Gastroesophageal sphincter (tissue), 4 donors: ENCODE data around the gene TIMM13. TPM values are rescaled to one million over a fixed set of nuclear protein-coding genes. Genes with fewer than 3 reads are reported as not detected.
A peak's percentile ranks its signal among the peaks of the same experiment; 100 is the strongest.

Experiments
- ATAC-seq: fragments of 150-250 bp; one replicate; pipeline ENCODE4 v1.9.1; 2016; ENCODE audit warnings: mild to moderate bottlenecking, moderate library complexity
- H3K27ac ChIP-seq, 4 donors: fragments of 200-600 bp; sonication (generic) in 3 of 4; 1 replicate in 3 of 4; 2 replicates in 1 of 4; pipeline ENCODE4 v1.5.1; 2016 to 2019
- H3K27me3 ChIP-seq: fragments of 200-600 bp; sonication (generic); one replicate; pipeline ENCODE4 v1.5.1; 2019
- H3K36me3 ChIP-seq, 2 donors: fragments of 200-600 bp; sonication (generic); one replicate each; pipeline ENCODE4 v1.5.1; 2019; ENCODE audit warnings: control low read depth in 1 of 2
- H3K4me1 ChIP-seq, 3 donors: fragments of 200-600 bp; sonication (generic); 1 replicate in 2 of 3; 2 replicates in 1 of 3; pipeline ENCODE4 v1.5.1; 2016 to 2019; ENCODE audit warnings: control low read depth in 2 of 3
- H3K4me3 ChIP-seq, 2 donors: fragments of 200-600 bp; sonication (generic); one replicate each; pipeline ENCODE4 v1.5.1; 2019; ENCODE audit warnings: mild to moderate bottlenecking in 1 of 2, moderate library complexity in 1 of 2
- H3K9me3 ChIP-seq, 3 donors: fragments of 200-600 bp; sonication (generic); one replicate each; pipeline ENCODE4 v1.5.1; 2017 to 2019; ENCODE audit warnings: control low read depth in 2 of 3
- EP300 ChIP-seq: sonication (generic); formaldehyde crosslinking; IDR thresholded peaks from one replicate; pipeline ENCODE4 v1.6.1; 2017; ENCODE audit warnings: antibody characterized with exemption, mild to moderate bottlenecking
- POLR2A ChIP-seq, 2 donors: fragments of 450-650 bp; IDR thresholded peaks; one replicate each; pipeline ENCODE4 v1.6.1; 2017; ENCODE audit warnings: antibody characterized with exemption in 2 of 2, mild to moderate bottlenecking in 2 of 2, moderate library complexity in 1 of 2
- POLR2AphosphoS5 ChIP-seq: sonication (generic); formaldehyde crosslinking; IDR thresholded peaks from one replicate; pipeline ENCODE4 v1.6.1; 2017; ENCODE audit warnings: antibody characterized with exemption
- WGBS, 2 donors: methylation state at CpG; one replicate each; pipeline ENCODE4 v1.1.5; 2018; ENCODE audit warnings: low coverage in 1 of 2; 5-methylcytosine and 5-hydroxymethylcytosine counted together
- total RNA-seq, 4 donors: library from RNA; depleted of rRNA; stranded (reverse); fragments of >200 nt; gene quantifications; one replicate each; pipeline ENCODE4 v1.1.0, GENCODE V29; 2016
- TF ChIP-seq, protein P1 (sequence below), 4 experiments: fragments of 200-600 bp in 2 of 4; fragments of 450-650 bp in 2 of 4; sonication (generic) in 1 of 4; IDR thresholded peaks; one replicate each; pipeline ENCODE4 v1.5.1; 2017 to 2019; ENCODE audit warnings: antibody characterized with exemption in 4 of 4, mild to moderate bottlenecking in 2 of 4, moderate library complexity in 2 of 4

TIMM13 gene
- total RNA-seq, 4 donors from 2014 or later, result 22.9 to 32.2 (median 27.3) TPM

DNA sequence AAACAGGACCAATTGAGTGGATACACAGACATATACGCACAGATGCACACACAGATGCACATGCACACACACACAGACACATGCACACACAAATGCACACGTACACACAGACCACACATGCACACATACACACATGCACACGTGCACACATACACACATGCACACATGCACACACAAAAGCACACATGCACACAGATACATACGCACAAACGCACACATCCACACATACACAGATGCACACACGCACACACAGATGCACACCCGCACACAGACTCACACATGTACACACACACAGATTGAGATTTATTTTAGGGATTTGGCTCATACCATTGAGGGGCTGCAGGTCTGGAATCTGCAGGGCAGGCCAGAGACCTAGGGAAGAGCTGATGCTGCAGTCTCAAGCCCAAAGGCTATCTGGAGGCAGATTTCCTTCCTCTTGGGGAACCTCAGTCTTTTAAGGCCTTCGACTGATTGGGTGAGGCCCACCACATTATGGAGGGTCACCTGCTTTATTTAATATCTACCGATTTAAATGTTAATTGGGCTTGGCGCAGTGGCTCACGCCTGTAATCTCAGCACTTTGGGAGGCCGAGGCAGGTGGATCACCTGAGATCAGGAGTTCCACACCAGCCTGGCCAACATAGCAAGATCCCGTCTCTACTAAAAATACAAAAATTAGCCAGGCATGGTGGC is 44.7 kb downstream of the TIMM13 start:
- ATAC-seq, result no peak
- TF ChIP-seq POLR2AphosphoS5 (no peak), EP300 (no peak), POLR2A (IDR thresholded peaks at IDR 0.05) (no peak)
- TF ChIP-seq, protein P1, sequence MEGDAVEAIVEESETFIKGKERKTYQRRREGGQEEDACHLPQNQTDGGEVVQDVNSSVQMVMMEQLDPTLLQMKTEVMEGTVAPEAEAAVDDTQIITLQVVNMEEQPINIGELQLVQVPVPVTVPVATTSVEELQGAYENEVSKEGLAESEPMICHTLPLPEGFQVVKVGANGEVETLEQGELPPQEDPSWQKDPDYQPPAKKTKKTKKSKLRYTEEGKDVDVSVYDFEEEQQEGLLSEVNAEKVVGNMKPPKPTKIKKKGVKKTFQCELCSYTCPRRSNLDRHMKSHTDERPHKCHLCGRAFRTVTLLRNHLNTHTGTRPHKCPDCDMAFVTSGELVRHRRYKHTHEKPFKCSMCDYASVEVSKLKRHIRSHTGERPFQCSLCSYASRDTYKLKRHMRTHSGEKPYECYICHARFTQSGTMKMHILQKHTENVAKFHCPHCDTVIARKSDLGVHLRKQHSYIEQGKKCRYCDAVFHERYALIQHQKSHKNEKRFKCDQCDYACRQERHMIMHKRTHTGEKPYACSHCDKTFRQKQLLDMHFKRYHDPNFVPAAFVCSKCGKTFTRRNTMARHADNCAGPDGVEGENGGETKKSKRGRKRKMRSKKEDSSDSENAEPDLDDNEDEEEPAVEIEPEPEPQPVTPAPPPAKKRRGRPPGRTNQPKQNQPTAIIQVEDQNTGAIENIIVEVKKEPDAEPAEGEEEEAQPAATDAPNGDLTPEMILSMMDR (IDR thresholded peaks at IDR 0.05), result no peak
- H3K9me3 ChIP-seq, result peaks cover 0 to 13% (median 0%) of the 10 kb centered on the region in 3 donors
- no peaks in the 10 kb centered on the region for H3K36me3 ChIP-seq
- peaks cover 0 to 15% (median 2%) of the 10 kb centered on the region in 3 donors for H3K4me1 ChIP-seq
- H3K27me3 ChIP-seq, result peaks cover 67% of the 10 kb centered on the region
- 75 to 86% methylated on average over 5 to 9 of the region's 13 CpGs for WGBS, 2 donors
- no peak overlapping the region for H3K4me3 ChIP-seq
- no peak overlapping the region for H3K27ac ChIP-seq

DNA sequence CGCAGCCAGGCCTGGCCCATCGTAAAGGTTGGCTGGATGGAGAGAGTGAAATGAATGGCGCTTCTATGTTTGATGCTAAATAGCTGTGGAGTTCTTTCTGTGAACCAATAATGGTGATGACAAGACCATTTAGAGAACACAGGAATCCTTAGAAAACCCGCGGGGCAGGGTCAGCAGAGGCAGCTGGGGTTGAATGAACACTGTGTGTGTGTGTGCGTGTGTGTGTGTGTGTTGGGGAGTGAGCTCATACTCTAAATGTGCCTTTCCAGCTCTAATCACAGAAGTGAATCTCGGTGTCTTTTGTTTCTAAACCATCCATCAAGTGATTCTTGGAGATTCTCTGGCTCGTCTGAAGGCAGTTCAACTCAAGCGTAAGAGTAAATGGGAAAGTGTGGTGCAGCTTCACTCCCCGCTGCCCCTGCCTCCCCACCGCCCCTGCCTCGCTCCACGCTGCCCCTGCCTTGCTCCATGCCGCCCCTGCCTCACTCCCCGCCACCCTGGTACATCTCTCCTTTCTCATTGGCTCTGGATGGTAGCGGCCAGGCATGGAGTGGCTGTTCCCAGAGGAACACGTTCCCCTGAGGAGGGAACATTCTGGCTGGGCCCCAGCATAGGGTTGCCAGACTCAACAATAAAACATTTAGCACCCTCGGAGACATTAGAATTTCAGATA is 46.1 kb downstream of the TIMM13 start:
- TF ChIP-seq EP300 (no peak), POLR2AphosphoS5 (no peak)
- TF ChIP-seq, protein P1 (IDR thresholded peaks at IDR 0.05), result no peak
- H3K36me3 ChIP-seq, result no peaks in the 10 kb centered on the region
- H3K4me3 ChIP-seq, result no peak overlapping the region
- peaks cover 0 to 13% (median 0%) of the 10 kb centered on the region in 3 donors for H3K9me3 ChIP-seq
- 33 to 40% methylated on average over 6 to 13 of the region's 18 CpGs for WGBS, 2 donors
- no peak for ATAC-seq
- H3K27me3 ChIP-seq, result peaks cover 62% of the 10 kb centered on the region
- H3K4me1 ChIP-seq, result peaks cover 0 to 15% (median 2%) of the 10 kb centered on the region in 3 donors
- H3K27ac ChIP-seq, result peak overlapping the region in 1 of 4 donors; percentile 14

DNA sequence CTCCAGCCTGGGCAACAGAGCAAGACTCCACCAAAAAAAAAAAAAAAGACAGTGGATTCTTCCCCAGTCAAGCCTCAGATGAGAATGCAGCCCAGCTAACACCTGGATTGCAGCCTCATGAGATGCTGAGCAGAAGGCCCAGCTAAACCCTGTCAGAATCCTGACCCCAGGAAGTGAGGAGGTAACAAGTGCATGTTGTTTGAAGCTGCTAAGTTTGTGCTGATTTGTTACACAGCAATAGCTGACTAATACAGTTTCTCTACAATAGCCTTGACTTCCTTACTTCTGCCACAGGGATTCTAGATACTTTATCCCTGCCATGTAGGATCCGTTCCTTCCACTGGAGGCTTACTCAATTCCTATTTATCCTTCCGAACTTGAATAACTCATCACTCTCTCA is 46.8 kb downstream of the TIMM13 start:
- H3K36me3 ChIP-seq, result no peaks in the 10 kb centered on the region
- TF ChIP-seq EP300 (no peak), POLR2A (IDR thresholded peaks at IDR 0.05) (no peak), POLR2AphosphoS5 (no peak)
- TF ChIP-seq, protein P1 (IDR thresholded peaks at IDR 0.05), result no peak
- no peak overlapping the region for H3K4me3 ChIP-seq
- no peak overlapping the region for H3K27ac ChIP-seq
- H3K4me1 ChIP-seq, result peaks cover 0 to 14% (median 2%) of the 10 kb centered on the region in 3 donors
- 67 to 83% methylated on average over 1 to 2 of the region's 2 CpGs for WGBS, 2 donors
- ATAC-seq, result no peak
- peaks cover 0 to 13% (median 0%) of the 10 kb centered on the region in 3 donors for H3K9me3 ChIP-seq
- H3K27me3 ChIP-seq, result peaks cover 64% of the 10 kb centered on the region

DNA sequence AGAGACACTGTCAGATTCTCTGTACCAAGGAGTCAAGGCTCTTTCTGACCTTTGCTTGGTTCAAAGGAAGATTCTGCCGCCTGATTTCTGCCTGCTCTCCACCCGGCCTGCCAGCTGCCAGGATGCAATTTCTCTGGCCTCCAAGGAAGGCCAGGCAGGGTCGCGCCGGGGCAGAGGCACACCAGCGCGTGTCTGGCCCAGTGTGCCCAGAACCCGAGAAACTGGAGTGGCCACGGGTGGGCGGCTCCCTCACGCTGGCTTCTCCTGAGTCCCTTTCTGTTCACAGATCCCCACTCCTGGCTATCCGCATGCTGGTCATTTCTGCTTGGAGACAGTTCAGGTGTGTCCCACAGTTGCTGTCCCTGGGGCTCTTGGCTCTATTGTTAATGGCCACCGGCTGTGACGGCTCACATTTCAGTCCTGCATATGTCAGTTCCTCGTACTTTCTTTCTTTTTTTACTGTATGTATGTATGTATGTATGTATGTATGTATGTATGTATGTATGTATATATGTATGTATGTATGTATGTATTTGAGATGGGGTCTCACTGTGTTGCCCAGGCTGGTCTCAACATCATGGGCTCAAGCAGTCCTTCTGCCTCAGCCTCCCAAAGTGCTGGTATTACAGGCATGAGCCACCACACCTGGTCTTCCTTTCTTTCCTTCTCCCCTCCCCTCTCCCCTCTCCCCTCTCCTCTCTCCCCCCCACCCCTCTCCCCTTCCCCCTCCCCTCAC is 50.4 kb downstream of the TIMM13 start:
- TF ChIP-seq, protein P1 (IDR thresholded peaks at IDR 0.05), result no peak
- TF ChIP-seq POLR2A (IDR thresholded peaks at IDR 0.05) (no peak), POLR2AphosphoS5 (no peak), EP300 (no peak)
- H3K27ac ChIP-seq, result no peak overlapping the region
- peaks cover 53% of the 10 kb centered on the region for H3K27me3 ChIP-seq
- no peaks in the 10 kb centered on the region for H3K4me1 ChIP-seq
- H3K36me3 ChIP-seq, result no peaks in the 10 kb centered on the region
- WGBS, 2 donors, result 27 to 70% methylated on average over 2 to 6 of the region's 15 CpGs
- no peak overlapping the region for H3K4me3 ChIP-seq
- peaks cover 0 to 13% (median 0%) of the 10 kb centered on the region in 3 donors for H3K9me3 ChIP-seq
- no peak for ATAC-seq

Other genes starting within 250 kb of the TIMM13 start
- 10 to 100 TPM; 41.6 to 56.7 (median 51.7) TPM for gene PLEKHJ1, start 191.3 kb downstream of the TIMM13 start, total RNA-seq
- gene SF3A2, start 190.8 kb downstream of the TIMM13 start, total RNA-seq, result 10 to 100 TPM; 27.5 to 40.3 (median 37.4) TPM
- gene AMH, start 178.3 kb downstream of the TIMM13 start, total RNA-seq, result 1 to 10 TPM in 1 of 4 donors, under 1 TPM in 3; 0.23 to 1.2 (median 0.47) TPM
- under 1 TPM in 1 of 4 donors, not detected in 3; 0.37 TPM for gene JSRP1, start 171.2 kb downstream of the TIMM13 start, total RNA-seq
- 1 to 10 TPM in 1 of 4 donors, under 1 TPM in 2, not detected in 1; 0.16 to 1.3 (median 0.27) TPM for gene PEAK3, start 145.4 kb downstream of the TIMM13 start, total RNA-seq
- gene LINGO3, start 119.4 kb downstream of the TIMM13 start, total RNA-seq, result not detected
- gene LSM7, start 99.0 kb downstream of the TIMM13 start, total RNA-seq, result 10 to 100 TPM; 52.3 to 86.1 (median 77.7) TPM
- 10 to 100 TPM; 18.5 to 32.7 (median 30.9) TPM for gene SPPL2B, start 98.9 kb downstream of the TIMM13 start, total RNA-seq
- gene TMPRSS9, start 67.3 kb downstream of the TIMM13 start, total RNA-seq, result under 1 TPM in 1 of 4 donors, not detected in 3; 0.54 TPM
- 10 to 100 TPM; 17.4 to 41.5 (median 26.8) TPM for gene LMNB2, start 29.4 kb upstream of the TIMM13 start, total RNA-seq
- 100 to 1,000 TPM in 1 of 4 donors, 10 to 100 TPM in 3; 69.9 to 374 (median 88.7) TPM for gene GADD45B, start 48.5 kb upstream of the TIMM13 start, total RNA-seq